ENCODE measurements around the gene TIMM23.
"Not testable (repeated sequence)": the region's sequence is repeated elsewhere in the genome, so short reads cannot be mapped to it uniquely, and the experiment has no call there.

TIMM23 gene, protein sequence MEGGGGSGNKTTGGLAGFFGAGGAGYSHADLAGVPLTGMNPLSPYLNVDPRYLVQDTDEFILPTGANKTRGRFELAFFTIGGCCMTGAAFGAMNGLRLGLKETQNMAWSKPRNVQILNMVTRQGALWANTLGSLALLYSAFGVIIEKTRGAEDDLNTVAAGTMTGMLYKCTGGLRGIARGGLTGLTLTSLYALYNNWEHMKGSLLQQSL

DNA sequence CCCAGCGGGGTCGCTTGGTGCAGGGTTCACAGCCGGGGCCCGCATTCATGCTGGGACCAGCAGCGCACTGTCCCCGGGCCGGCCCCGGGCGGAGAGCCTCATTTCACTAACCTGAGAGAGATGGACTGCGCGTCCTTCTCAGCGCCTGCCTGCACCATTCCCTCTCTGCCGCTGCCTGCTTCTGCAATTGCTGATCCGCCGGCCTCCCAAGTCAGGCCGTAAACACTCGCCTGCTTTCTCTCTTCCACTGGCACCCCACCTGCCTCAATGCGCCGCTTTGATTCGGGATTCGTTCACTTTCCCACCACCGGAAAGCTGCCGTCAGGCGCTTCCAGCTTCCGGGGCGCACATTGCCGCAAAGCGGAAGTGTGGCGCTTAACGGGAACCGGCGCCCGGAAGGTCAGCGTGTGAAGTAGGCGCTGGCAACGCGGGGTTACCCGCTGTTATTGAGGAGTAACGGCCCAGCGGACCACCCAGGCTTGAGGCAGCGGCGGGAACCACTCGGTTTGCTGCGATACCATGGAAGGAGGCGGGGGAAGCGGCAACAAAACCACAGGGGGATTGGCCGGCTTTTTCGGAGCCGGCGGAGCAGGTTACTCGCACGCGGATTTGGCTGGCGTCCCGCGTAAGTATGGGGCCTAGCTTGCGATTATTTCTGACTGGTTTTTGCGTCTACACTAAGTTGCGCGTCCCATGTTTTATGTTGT, at the start of gene TIMM23:
TIMM23 (plus strand) TSS at position 384 of the 707 bp plus-strand sequence; CDS start at position 520, 136 bp downstream.
- Mint-ChIP-seq H3K27ac (peak within 1 kb of the TSS; percentile 96), H3K4me3 (peak within 1 kb of the TSS; percentile 100), H3K4me1 (peaks cover 43% of the 10 kb centered on the region)
- H3K27me3 Mint-ChIP-seq, H3K36me3 Mint-ChIP-seq, H3K9me3 Mint-ChIP-seq: not testable (repeated sequence)

DNA sequence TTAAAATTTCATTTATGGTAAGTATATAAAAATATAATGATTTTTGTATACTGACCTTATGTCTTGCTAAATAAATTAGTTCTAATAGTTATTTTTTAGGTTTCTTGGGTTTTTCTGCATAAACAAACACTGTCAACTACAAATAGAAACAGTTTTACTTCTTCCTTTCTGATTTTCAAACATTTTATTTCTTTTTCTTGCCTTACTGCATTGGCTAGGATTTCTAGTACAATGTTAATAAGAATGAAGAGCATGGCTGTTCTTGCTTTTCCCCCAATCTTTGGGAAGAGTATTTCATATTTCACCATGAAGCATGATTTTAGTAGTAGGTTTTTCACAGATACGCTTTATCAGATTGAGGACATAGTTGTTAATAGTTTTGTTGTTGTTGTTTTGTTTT, 45.5 kb upstream of the TIMM23 start:
- not testable (repeated sequence) for H3K27me3 Mint-ChIP-seq, H3K4me3 Mint-ChIP-seq, H3K36me3 Mint-ChIP-seq, H3K9me3 Mint-ChIP-seq, H3K4me1 Mint-ChIP-seq, H3K27ac Mint-ChIP-seq

DNA sequence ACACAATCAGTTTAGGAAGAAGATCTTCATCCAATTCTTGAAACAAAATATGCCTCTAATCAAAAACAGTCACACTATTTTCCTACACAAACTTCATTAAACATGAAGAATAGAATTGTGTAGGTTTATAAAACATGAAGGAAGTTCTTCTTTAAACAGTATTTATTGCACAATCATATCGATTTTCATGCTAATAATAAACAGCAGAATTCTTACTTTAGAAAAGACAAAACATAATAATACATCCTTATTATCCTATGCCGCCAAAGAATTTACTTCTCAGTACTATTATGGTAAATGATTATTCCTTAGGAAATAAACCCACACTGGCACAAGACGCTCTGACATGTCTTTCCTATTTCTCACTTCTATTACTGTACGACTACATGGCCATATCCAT, 41.0 kb upstream of the TIMM23 start:
- H3K4me1 Mint-ChIP-seq, H3K9me3 Mint-ChIP-seq, H3K4me3 Mint-ChIP-seq, H3K27ac Mint-ChIP-seq, H3K27me3 Mint-ChIP-seq, H3K36me3 Mint-ChIP-seq: not testable (repeated sequence)

DNA sequence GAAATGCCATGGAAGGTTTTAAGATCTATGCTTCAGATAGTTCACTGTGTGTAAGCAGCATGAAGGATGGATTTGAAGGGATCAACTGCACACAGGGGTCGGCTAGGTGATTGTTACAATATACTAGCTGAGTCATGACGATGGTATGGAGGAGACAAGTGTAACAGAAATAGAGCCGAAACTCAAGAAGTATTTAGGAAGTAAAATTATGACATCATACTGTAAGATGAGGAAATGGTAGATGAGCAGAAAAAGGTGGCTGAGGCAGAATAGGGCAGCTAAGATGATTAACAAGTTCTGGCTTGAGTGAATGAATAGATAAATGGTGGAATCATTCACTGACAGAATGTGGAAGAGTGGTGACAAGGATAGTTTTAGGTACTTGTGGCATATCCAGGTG, 37.5 kb upstream of the TIMM23 start:
- H3K36me3 Mint-ChIP-seq, H3K27ac Mint-ChIP-seq, H3K9me3 Mint-ChIP-seq, H3K4me1 Mint-ChIP-seq, H3K4me3 Mint-ChIP-seq, H3K27me3 Mint-ChIP-seq: not testable (repeated sequence)

DNA sequence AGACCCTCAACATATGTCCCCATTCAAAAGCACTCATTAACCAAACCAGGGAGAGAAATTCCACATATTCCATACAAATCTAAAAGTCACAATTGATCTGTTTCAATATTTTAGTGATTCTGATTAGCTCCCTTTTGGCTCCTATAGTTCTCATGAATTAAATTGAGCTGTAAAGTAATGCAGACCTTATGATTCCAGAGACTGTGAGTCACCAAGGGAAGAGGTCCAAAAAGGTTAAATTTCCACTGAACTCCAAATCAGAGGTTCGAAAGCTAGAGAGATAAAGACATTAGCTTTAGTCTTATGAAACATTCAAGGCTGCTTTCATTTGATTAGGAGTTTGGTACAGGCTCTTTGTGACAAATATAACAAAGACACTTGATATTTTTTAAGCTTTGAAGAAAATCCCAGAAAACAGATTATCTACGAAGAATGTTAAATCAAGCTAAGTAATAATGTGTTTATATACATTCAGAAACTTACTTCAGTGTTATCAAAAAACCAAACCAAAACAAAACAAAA, 33.1 kb upstream of the TIMM23 start:
- not testable (repeated sequence) for H3K27ac Mint-ChIP-seq, H3K4me3 Mint-ChIP-seq, H3K9me3 Mint-ChIP-seq, H3K27me3 Mint-ChIP-seq, H3K4me1 Mint-ChIP-seq, H3K36me3 Mint-ChIP-seq

DNA sequence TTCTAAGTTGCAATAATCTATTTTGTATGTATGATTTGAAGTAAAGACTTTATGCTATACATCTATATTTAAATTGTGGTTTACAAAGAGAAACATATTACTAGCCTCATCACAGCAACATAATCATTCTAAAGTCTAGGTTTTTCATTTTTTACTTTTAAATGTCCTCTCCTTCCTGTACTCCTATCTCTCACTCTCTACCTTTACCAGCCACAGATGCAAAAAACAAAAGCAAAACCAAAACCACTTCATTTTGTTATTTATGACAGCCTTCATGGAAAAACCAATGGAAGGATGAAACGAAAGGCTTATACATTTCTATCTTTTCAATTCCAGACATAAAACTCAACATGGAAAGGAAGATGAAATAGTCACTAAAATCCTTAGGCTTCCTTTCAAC, 31.1 kb upstream of the TIMM23 start:
- not testable (repeated sequence) for H3K4me1 Mint-ChIP-seq, H3K36me3 Mint-ChIP-seq

DNA sequence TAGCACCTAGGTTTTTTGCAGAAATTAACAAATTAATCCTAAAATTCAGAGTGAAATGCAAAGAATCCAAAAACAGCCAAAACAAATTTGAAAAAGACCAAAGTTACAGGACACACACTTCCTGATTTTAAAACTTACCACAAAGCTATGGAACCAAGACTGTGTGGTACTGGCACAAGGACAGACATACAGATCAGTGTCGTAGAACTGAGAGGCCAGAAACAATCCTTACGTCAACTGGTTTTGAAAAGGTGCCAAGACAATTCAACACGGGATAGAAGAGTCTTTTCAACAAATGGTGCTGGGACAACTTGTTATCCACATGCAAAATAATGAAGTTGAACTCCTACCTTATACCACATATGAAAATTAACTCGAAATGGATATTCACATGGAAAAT, 26.8 kb upstream of the TIMM23 start:
- H3K4me3 Mint-ChIP-seq, H3K27me3 Mint-ChIP-seq, H3K27ac Mint-ChIP-seq, H3K4me1 Mint-ChIP-seq, H3K36me3 Mint-ChIP-seq, H3K9me3 Mint-ChIP-seq: not testable (repeated sequence)

More for the DNA sequence above, 31.1 kb upstream of the TIMM23 start:
- H3K27ac Mint-ChIP-seq, H3K9me3 Mint-ChIP-seq, H3K27me3 Mint-ChIP-seq, H3K4me3 Mint-ChIP-seq: not testable (repeated sequence)

DNA sequence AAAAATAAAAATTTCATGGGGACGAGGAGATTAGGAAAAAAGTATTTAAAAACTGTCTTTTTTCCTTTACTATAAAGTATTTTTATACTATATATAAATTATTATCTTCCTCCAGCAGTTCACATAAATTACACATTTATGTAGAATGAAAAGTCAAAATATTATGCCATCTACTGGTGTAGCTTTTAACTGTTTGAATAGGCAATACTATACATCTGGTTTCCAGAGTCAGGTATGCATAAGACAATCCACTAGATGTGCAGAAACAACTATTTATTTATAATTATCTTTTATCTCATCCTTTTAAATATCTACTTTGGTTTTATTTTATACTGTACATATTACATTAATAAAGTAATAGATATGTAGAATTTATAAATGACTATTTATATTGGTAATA, 24.9 kb upstream of the TIMM23 start:
- H3K27ac Mint-ChIP-seq, H3K9me3 Mint-ChIP-seq, H3K27me3 Mint-ChIP-seq, H3K36me3 Mint-ChIP-seq, H3K4me1 Mint-ChIP-seq, H3K4me3 Mint-ChIP-seq: not testable (repeated sequence)

DNA sequence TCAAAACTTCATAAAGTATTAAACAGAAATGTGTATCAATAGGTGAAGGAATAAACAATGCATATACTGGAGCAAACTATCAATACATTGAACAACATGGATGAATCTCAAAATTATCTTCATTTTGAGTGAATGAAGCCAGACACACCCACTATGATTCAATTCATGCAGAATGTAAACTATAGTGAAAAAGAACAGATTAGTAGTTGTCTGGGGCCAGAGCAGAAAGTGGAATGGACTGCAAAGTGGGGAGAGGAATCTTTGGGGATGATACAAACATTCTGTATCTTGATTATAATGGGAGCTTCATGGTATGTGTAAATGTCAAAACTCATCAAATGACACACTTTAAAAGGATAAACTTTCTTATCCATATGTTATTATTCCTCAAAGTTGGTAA, 23.5 kb upstream of the TIMM23 start:
- H3K9me3 Mint-ChIP-seq, H3K4me3 Mint-ChIP-seq, H3K27ac Mint-ChIP-seq, H3K36me3 Mint-ChIP-seq, H3K4me1 Mint-ChIP-seq, H3K27me3 Mint-ChIP-seq: not testable (repeated sequence)

DNA sequence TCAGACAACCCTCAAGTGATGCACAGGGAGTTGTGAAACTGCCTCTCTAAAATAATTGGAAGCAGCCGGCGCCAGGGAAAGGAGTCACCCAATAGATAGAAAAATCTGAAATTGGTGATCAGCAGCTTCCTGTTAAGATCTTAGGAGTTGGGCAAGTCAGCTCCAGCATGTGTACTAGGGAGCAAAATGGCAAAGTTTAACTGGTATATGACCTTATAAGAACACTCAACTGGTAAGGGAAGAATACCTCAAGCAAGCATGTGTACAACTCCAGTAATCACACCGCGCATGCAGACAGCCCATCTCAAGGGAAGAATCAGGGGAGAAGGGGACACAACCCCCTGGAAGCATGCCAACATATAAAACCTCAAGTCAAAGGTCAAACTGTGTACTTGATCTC, 17.9 kb upstream of the TIMM23 start:
- H3K4me1 Mint-ChIP-seq, H3K27ac Mint-ChIP-seq, H3K27me3 Mint-ChIP-seq, H3K9me3 Mint-ChIP-seq, H3K36me3 Mint-ChIP-seq, H3K4me3 Mint-ChIP-seq: not testable (repeated sequence)

DNA sequence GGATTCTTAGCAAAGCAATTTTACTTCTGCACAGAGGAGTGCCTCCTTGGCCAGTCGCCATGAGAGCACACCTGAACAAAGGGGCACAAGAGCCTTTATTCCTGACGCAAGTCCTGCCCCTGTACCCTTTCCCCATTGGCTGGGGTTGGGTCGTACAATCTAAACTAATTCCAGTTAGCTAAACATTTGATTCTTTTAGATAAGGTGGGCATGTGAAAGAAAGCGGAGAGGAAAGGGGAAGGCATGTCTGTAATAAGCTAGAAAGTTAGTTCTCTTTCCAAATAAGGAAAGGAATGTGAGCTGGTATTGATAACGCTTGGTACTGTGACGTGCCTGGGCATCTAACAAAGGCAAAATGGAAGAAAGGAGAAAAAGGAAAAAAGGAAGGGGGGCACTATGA, 15.7 kb upstream of the TIMM23 start:
- not testable (repeated sequence) for H3K4me3 Mint-ChIP-seq, H3K27ac Mint-ChIP-seq, H3K27me3 Mint-ChIP-seq

DNA sequence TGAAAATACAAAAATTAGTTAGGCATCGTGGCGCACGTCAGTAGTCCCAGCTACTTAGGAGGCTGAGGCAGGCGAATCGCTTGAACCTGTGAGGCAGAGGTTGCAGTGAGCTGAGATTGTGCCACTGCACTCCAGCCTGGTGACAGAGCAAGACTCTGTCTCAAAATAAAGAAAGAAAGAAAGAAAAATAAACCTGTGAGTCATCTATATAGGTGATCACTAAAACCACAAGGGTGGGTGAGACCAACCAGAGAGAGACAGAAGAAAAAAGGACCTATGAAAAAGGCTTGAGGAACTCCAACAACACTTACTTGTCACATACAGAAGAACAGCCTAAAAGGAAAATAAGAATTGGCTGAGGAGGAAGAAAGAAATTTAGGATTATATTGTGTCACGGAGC, 14.4 kb upstream of the TIMM23 start:
- H3K4me1 Mint-ChIP-seq, H3K27ac Mint-ChIP-seq, H3K4me3 Mint-ChIP-seq, H3K27me3 Mint-ChIP-seq, H3K9me3 Mint-ChIP-seq, H3K36me3 Mint-ChIP-seq: not testable (repeated sequence)

More for the DNA sequence above, 15.7 kb upstream of the TIMM23 start:
- H3K4me1 Mint-ChIP-seq, H3K9me3 Mint-ChIP-seq, H3K36me3 Mint-ChIP-seq: not testable (repeated sequence)

DNA sequence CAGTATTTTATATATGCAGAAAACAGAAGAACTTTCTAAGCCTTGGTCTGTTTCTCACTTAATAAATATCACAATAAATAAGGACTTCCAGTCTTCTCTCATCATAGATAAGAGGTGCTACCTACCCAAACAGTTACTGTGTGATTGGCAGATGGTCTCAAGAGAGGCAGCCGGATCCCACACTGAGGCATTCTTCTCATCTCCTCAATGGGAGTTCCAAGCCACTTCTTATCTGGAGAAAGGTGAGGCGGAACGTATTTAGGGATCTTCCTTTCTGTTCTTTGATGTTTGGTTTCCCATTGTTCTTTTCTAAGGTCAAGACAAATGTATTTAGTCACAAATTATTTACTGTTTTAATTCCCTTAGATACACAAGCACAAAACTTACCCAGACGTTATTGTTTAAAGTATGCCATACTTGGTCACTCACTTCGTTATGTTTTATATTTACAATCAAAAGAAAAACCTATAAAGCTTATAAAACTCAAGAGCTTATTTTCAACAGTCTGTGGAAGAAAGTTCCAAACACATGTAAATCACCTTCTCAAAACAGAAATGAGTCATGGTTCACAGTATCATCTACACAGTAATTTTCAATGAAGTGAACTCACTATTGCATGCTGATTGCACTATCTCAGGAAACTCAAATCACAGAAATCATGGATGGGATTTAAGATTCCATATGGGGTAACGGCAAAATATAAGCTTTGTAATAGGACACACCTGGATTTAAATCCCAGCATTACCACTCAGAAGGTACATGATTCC, 9.4 kb upstream of the TIMM23 start:
- H3K4me1 Mint-ChIP-seq: peaks cover 19% of the 10 kb centered on the region
- H3K27ac Mint-ChIP-seq, H3K4me3 Mint-ChIP-seq, H3K27me3 Mint-ChIP-seq, H3K36me3 Mint-ChIP-seq, H3K9me3 Mint-ChIP-seq: not testable (repeated sequence)

DNA sequence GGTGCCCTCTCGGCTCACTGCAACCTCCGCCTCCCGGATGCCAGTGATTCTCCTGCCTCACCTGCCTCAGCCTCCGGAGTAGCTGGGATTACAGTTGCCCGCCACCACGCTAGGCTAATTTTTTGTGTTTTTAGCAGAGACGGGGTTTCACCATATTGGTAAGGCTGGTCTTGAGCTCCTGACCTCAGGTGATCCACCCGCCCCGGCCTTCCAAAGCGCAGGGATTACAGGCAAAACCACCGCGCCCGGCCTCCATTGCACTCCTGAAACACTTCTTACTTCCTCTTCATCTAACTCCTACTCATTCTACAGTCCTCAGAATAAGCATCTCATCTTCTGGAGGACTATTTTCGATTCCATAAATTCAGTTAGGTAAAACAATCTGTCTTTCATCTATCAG, 1.3 kb upstream of the TIMM23 start:
- not testable (repeated sequence) for H3K27ac Mint-ChIP-seq

DNA sequence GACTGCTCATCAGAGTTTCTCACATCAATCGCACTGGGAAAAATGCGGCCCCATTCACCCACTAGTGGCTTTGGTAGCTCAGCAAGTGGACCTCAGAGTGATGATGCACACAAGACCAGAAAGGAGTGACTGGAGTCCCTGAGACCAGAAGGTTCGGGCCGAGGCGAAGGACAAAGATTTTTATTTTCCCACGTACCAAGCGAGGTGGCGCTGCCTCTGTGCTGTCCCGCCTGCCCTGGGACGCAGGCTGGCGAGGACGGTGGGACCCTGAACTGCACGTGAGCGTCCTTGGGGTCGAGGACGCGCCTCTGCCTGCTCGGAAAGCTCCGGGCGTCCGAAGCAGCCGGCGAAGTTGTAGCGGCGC, 565 bp upstream of the TIMM23 start:
- H3K4me1 Mint-ChIP-seq: peaks cover 48% of the 10 kb centered on the region

More for the DNA sequence above, 1.3 kb upstream of the TIMM23 start:
- Mint-ChIP-seq H3K4me3 (peak overlapping the region; percentile 100), H3K4me1 (peaks cover 53% of the 10 kb centered on the region)
- H3K9me3 Mint-ChIP-seq, H3K36me3 Mint-ChIP-seq, H3K27me3 Mint-ChIP-seq: not testable (repeated sequence)

DNA sequence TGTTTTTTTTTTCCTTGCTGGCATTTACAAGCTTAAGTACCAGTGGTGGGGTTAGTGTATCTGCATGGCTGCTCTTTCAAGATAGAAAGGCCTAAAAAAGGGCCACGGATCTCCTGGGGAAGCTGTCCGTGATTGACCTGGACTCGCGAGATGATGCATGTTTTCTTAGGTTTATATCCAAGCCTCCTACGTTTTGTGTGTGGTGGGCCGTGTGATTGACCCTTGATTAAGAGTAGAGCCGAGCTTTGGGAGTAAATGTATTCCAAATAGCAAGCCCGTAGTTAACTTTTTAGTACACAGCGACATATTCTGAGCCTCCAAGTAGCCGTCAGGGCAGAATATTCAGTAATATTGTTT, 502 bp downstream of the TIMM23 start:
- H3K36me3 Mint-ChIP-seq, H3K27me3 Mint-ChIP-seq, H3K9me3 Mint-ChIP-seq: not testable (repeated sequence)
- Mint-ChIP-seq H3K4me1 (peaks cover 39% of the 10 kb centered on the region), H3K27ac (peak overlapping the region; percentile 96), H3K4me3 (peak overlapping the region; percentile 100)

More for the DNA sequence above, 565 bp upstream of the TIMM23 start:
- Mint-ChIP-seq H3K27ac (peak overlapping the region; percentile 92), H3K4me3 (peak overlapping the region; percentile 100)
- H3K36me3 Mint-ChIP-seq, H3K9me3 Mint-ChIP-seq, H3K27me3 Mint-ChIP-seq: not testable (repeated sequence)

Measured in activated naive CD4-positive, alpha-beta T cell treated with anti-CD3 and anti-CD28 coated beads, Interleukin-2, amount 50 U/mL, for 24 hours (primary cell).